Vagina (tissue), 2 donors: ENCODE data around the gene CSTPP1.

Source experiments
- CTCF ChIP-seq, 3 experiments: fragments of 450-650 bp in 2 of 3; fragments of 200-600 bp in 1 of 3; sonication (generic) in 1 of 3; IDR thresholded peaks; one replicate each; pipeline ENCODE4 v1.5.1; 2017 to 2019; ENCODE audit warnings: antibody characterized with exemption in 3 of 3, mild to moderate bottlenecking in 2 of 3, moderate library complexity in 2 of 3
- POLR2A ChIP-seq, 2 donors: fragments of 450-650 bp; IDR thresholded peaks; one replicate each; pipeline ENCODE4 v1.6.1; 2017; ENCODE audit warnings: antibody characterized with exemption in 2 of 2, mild to moderate bottlenecking in 2 of 2, moderate library complexity in 2 of 2

- TF ChIP-seq CTCF (IDR thresholded peaks at IDR 0.05), result no peak
- TF ChIP-seq POLR2A (IDR thresholded peaks at IDR 0.05), result no peak
Measured at GRCh38 chr11:46892109-46892508, 44.5 kb upstream of the CSTPP1 start.
